Inferior parietal cortex (tissue), 1 donor: ENCODE results near the gene PCOLCE2.

Experiments used
- DNase-seq: peaks from one replicate; pipeline ENCODE4 v3.0.0-alpha.2; 2016; ENCODE audit errors: extremely low spot score

The PCOLCE2 gene

GRCh38 chr3:142815803-142816202, 73.1 kb downstream of the PCOLCE2 start:
- DNase-seq: no peak

GRCh38 chr3:142809259-142809658, 79.6 kb downstream of the PCOLCE2 start:
- no peak for DNase-seq

- no peak for DNase-seq
Measured at GRCh38 chr3:142808103-142808917, 80.6 kb downstream of the PCOLCE2 start.

GRCh38 chr3:142802891-142803290, 86.0 kb downstream of the PCOLCE2 start:
- no peak for DNase-seq

GRCh38 chr3:142801746-142802145, 87.1 kb downstream of the PCOLCE2 start:
- DNase-seq: no peak

- no peak for DNase-seq
Measured at GRCh38 chr3:142796823-142797222, 92.1 kb downstream of the PCOLCE2 start.

GRCh38 chr3:142795332-142795731, 93.6 kb downstream of the PCOLCE2 start:
- no peak for DNase-seq

- no peak for DNase-seq
Measured at GRCh38 chr3:142794508-142794907, 94.4 kb downstream of the PCOLCE2 start.

- DNase-seq: no peak
Measured at GRCh38 chr3:142787719-142788118, 101.2 kb downstream of the PCOLCE2 start.

GRCh38 chr3:142785996-142786395, 102.9 kb downstream of the PCOLCE2 start:
- DNase-seq: no peak

- DNase-seq: no peak
Measured at GRCh38 chr3:142784228-142784627, 104.7 kb downstream of the PCOLCE2 start.

GRCh38 chr3:142782616-142783015, 106.3 kb downstream of the PCOLCE2 start:
- DNase-seq: no peak

GRCh38 chr3:142779591-142779990, 109.3 kb downstream of the PCOLCE2 start:
- DNase-seq: no peak

GRCh38 chr3:142778541-142778940, 110.3 kb downstream of the PCOLCE2 start:
- DNase-seq: no peak

GRCh38 chr3:142777927-142778326, 111.0 kb downstream of the PCOLCE2 start:
- no peak for DNase-seq

GRCh38 chr3:142768338-142768737, 120.5 kb downstream of the PCOLCE2 start:
- DNase-seq: no peak
